ENCODE data around the gene HIVEP1. TPM values are rescaled to one million over a fixed set of nuclear protein-coding genes. Genes with fewer than 3 reads are reported as not detected.

HIVEP1 gene
- total and polyA plus RNA-seq, 2 donors from 2014 or later = 3.6 to 30.4 TPM

- FAIRE-seq = no peak
- Histone ChIP-seq H3K9me3 (ENCODE audit: control insufficient read depth in 2 of 3, insufficient read depth in 1 of 3, low read length in 3 of 3) (no peaks in the 10 kb centered on the region), H3K4me1 (ENCODE audit: control insufficient read depth in 2 of 3, insufficient read depth in 2 of 3, low read depth in 1 of 3, low read length in 3 of 3) (no peaks in the 10 kb centered on the region), H3K27ac (ENCODE audit: low read depth in 2 of 2, low read length in 2 of 2) (no peak overlapping the region), H3K9ac (ENCODE audit: low read length in 3 of 3) (no peak overlapping the region), H3K27me3 (ENCODE audit: control insufficient read depth, insufficient read depth, low read length) (no peaks in the 10 kb centered on the region), H3K4me3 (ENCODE audit: low read length in 3 of 3) (no peak overlapping the region), H3K36me3 (ENCODE audit: control insufficient read depth in 2 of 3, insufficient read depth in 3 of 3, low read length in 3 of 3) (no peaks in the 10 kb centered on the region)
- no peak for TF ChIP-seq CTCF (IDR thresholded peaks at IDR 0.05; ENCODE audit: borderline replicate concordance, extremely low read depth, insufficient read depth)
- intact Hi-C loops (cut with DNase I) = no loop called here
- peak in 2 of 5 donors; percentile 35 to 38 for DNase-seq
Observed at GRCh38 chr6:12001004-12001705, 11.0 kb upstream of the HIVEP1 start.

- DNase-seq = no peak
- H3K36me3 ChIP-seq (ENCODE audit: control insufficient read depth in 2 of 3, insufficient read depth in 3 of 3, low read length in 3 of 3) = no peaks in the 10 kb centered on the region
- no peak overlapping the region for H3K27ac ChIP-seq (ENCODE audit: low read depth in 2 of 2, low read length in 2 of 2)
- no peak for TF ChIP-seq CTCF (IDR thresholded peaks at IDR 0.05; ENCODE audit: borderline replicate concordance, extremely low read depth, insufficient read depth)
- H3K9me3 ChIP-seq (ENCODE audit: control insufficient read depth in 2 of 3, insufficient read depth in 1 of 3, low read length in 3 of 3) = no peaks in the 10 kb centered on the region
- no peak overlapping the region for H3K9ac ChIP-seq (ENCODE audit: low read length in 3 of 3)
- peaks cover 0 to under 1% (median 0%) of the 10 kb centered on the region in 3 donors for H3K4me1 ChIP-seq (ENCODE audit: control insufficient read depth in 2 of 3, insufficient read depth in 2 of 3, low read depth in 1 of 3, low read length in 3 of 3)
- intact Hi-C loops (cut with DNase I) = no loop called here
- FAIRE-seq = no peak
- H3K27me3 ChIP-seq (ENCODE audit: control insufficient read depth, insufficient read depth, low read length) = no peaks in the 10 kb centered on the region
- no peak overlapping the region for H3K4me3 ChIP-seq (ENCODE audit: low read length in 3 of 3)
Observed at GRCh38 chr6:12001706-12002435, 10.2 kb upstream of the HIVEP1 start.

- intact Hi-C loops (cut with DNase I) = no loop called here
- no peak for FAIRE-seq
- no peak for TF ChIP-seq CTCF (IDR thresholded peaks at IDR 0.05; ENCODE audit: borderline replicate concordance, extremely low read depth, insufficient read depth)
Observed at GRCh38 chr6:12007473-12007872, 4.6 kb upstream of the HIVEP1 start.

More at GRCh38 chr6:12007473-12007872, 4.6 kb upstream of the HIVEP1 start:
- H3K27ac ChIP-seq (ENCODE audit: low read depth in 2 of 2, low read length in 2 of 2) = peak overlapping the region; percentile 97 to 98
- DNase-seq = peak in 4 of 5 donors; percentile 29 to 51 (median 41)
- H3K4me3 ChIP-seq (ENCODE audit: low read length in 3 of 3) = peak overlapping the region; percentile 83 to 92 (median 91)
- H3K4me1 ChIP-seq (ENCODE audit: control insufficient read depth in 2 of 3, insufficient read depth in 2 of 3, low read depth in 1 of 3, low read length in 3 of 3) = peaks cover 3 to 13% (median 10%) of the 10 kb centered on the region in 3 donors
- H3K9me3 ChIP-seq (ENCODE audit: control insufficient read depth in 2 of 3, insufficient read depth in 1 of 3, low read length in 3 of 3) = no peaks in the 10 kb centered on the region
- H3K36me3 ChIP-seq (ENCODE audit: control insufficient read depth in 2 of 3, insufficient read depth in 3 of 3, low read length in 3 of 3) = no peaks in the 10 kb centered on the region
- peak overlapping the region in 1 of 3 donors; percentile 88 for H3K9ac ChIP-seq (ENCODE audit: low read length in 3 of 3)
- H3K27me3 ChIP-seq (ENCODE audit: control insufficient read depth, insufficient read depth, low read length) = no peaks in the 10 kb centered on the region
